NCI-H82 (cell line): Measurements from ENCODE around the gene FOXN3.

Experiments
- DNase-seq: peaks from one replicate; lab custom pipeline; 2025; lab: John Stamatoyannopoulos, UW

The FOXN3 gene

GRCh38 chr14:89382901-89383845 lies 33.9 kb downstream of the FOXN3 start:
- no peak for DNase-seq

- DNase-seq = no peak
Measured at GRCh38 chr14:89382487-89382886, 34.5 kb downstream of the FOXN3 start.

GRCh38 chr14:89379891-89380820 lies 36.9 kb downstream of the FOXN3 start:
- no peak for DNase-seq

- no peak for DNase-seq
Measured at GRCh38 chr14:89379006-89379405, 38.0 kb downstream of the FOXN3 start.

GRCh38 chr14:89378119-89378518 lies 38.9 kb downstream of the FOXN3 start:
- no peak for DNase-seq

- DNase-seq = no peak
Measured at GRCh38 chr14:89377544-89377943, 39.5 kb downstream of the FOXN3 start.

GRCh38 chr14:89374908-89375307 lies 42.1 kb downstream of the FOXN3 start:
- no peak for DNase-seq

- DNase-seq = no peak
Measured at GRCh38 chr14:89373185-89373584, 43.8 kb downstream of the FOXN3 start.

- no peak for DNase-seq
Measured at GRCh38 chr14:89372512-89372883, 44.5 kb downstream of the FOXN3 start.

- DNase-seq = no peak
Measured at GRCh38 chr14:89371585-89372511, 45.2 kb downstream of the FOXN3 start.

GRCh38 chr14:89370781-89371180 lies 46.3 kb downstream of the FOXN3 start:
- no peak for DNase-seq

GRCh38 chr14:89370381-89370780 lies 46.7 kb downstream of the FOXN3 start:
- DNase-seq = no peak

- no peak for DNase-seq
Measured at GRCh38 chr14:89369656-89370055, 47.4 kb downstream of the FOXN3 start.

- DNase-seq = no peak
Measured at GRCh38 chr14:89368490-89369477, 48.2 kb downstream of the FOXN3 start.

GRCh38 chr14:89367779-89368120 lies 49.3 kb downstream of the FOXN3 start:
- no peak for DNase-seq

GRCh38 chr14:89366864-89367778 lies 49.9 kb downstream of the FOXN3 start:
- no peak for DNase-seq

- DNase-seq = no peak
Measured at GRCh38 chr14:89365061-89365801, 51.8 kb downstream of the FOXN3 start.

- no peak for DNase-seq
Measured at GRCh38 chr14:89364316-89364715, 52.7 kb downstream of the FOXN3 start.

GRCh38 chr14:89360277-89360676 lies 56.8 kb downstream of the FOXN3 start:
- no peak for DNase-seq
